CD8-positive, alpha-beta memory T cell (primary cell): Measurements from ENCODE around the gene PTPN14. TPM values are rescaled to one million over a fixed set of nuclear protein-coding genes. Genes with fewer than 3 reads are reported as not detected.
A peak's percentile ranks its signal among the peaks of the same experiment; 100 is the strongest.

ENCODE experiments used
- CTCF ChIA-PET: fragments of 350-600 bp; sonication (Branson Sonifier 250); formaldehyde crosslinking; loops from one replicate; lab custom pipeline; 2021; ENCODE audit warnings: antibody characterized with exemption; lab: Charles Lee
- POLR2A ChIA-PET: fragments of 350-600 bp; sonication (Branson Sonifier 250); formaldehyde crosslinking; loops from one replicate; lab custom pipeline; 2021; ENCODE audit warnings: antibody characterized with exemption; lab: Charles Lee
- DNase-seq, 5 donors: peaks; one replicate each; pipeline versions ENCODE4 v3.0.0 to v3.0.0-alpha.2; 2020 to 2022; ENCODE audit warnings: mixed read lengths in 1 of 5
- H3K27ac ChIP-seq: one replicate; pipeline ENCODE4 v1.7.0; 2013; ENCODE audit warnings: low read depth, mild to moderate bottlenecking, low read length, moderate library complexity
- H3K27me3 ChIP-seq: 2 replicates; pipeline ENCODE4 v1.7.0; 2013; ENCODE audit warnings: low read length, mild to moderate bottlenecking; ENCODE audit not compliant: insufficient read depth, poor library complexity, severe bottlenecking
- H3K36me3 ChIP-seq: 2 replicates; pipeline ENCODE4 v1.7.0; 2013; ENCODE audit warnings: mild to moderate bottlenecking, low read length, moderate library complexity; ENCODE audit not compliant: insufficient read depth
- H3K4me1 ChIP-seq: 2 replicates; pipeline ENCODE4 v1.7.0; 2013; ENCODE audit warnings: mild to moderate bottlenecking, low read length, moderate library complexity; ENCODE audit not compliant: insufficient read depth
- H3K4me3 ChIP-seq: 2 replicates; pipeline ENCODE4 v1.7.0; 2013; ENCODE audit warnings: mild to moderate bottlenecking, low read length
- H3K9me3 ChIP-seq: 2 replicates; pipeline ENCODE4 v1.7.0; 2013; ENCODE audit warnings: mild to moderate bottlenecking, low read length
- H3K27ac Mint-ChIP-seq, 8 donors: one replicate each; pipeline ENCODE4 v1.8.0; 2020 to 2021; ENCODE audit warnings: mixed read lengths in 8 of 8, mild to moderate bottlenecking in 6 of 8, inconsistent platforms in 3 of 8, moderate library complexity in 3 of 8
- H3K27me3 Mint-ChIP-seq, 2 donors: one replicate each; pipeline ENCODE4 v1.8.0; 2020 to 2021; ENCODE audit warnings: mixed read lengths in 2 of 2, mild to moderate bottlenecking in 1 of 2, moderate library complexity in 1 of 2
- H3K36me3 Mint-ChIP-seq, 3 donors: one replicate each; pipeline ENCODE4 v1.8.0; 2020 to 2021; ENCODE audit warnings: mixed read lengths in 3 of 3, inconsistent platforms in 1 of 3, mild to moderate bottlenecking in 1 of 3
- H3K4me1 Mint-ChIP-seq, 3 donors: one replicate each; pipeline ENCODE4 v1.8.0; 2020 to 2021; ENCODE audit warnings: mixed read lengths in 3 of 3, inconsistent platforms in 1 of 3, mild to moderate bottlenecking in 1 of 3
- H3K4me3 Mint-ChIP-seq, 7 donors: one replicate each; pipeline ENCODE4 v1.8.0; 2020 to 2021; ENCODE audit warnings: mixed read lengths in 7 of 7, mild to moderate bottlenecking in 6 of 7, moderate library complexity in 4 of 7, inconsistent platforms in 2 of 7
- H3K9me3 Mint-ChIP-seq, 5 donors: one replicate each; pipeline ENCODE4 v1.8.0; 2020 to 2022; ENCODE audit warnings: mixed read lengths in 5 of 5, mild to moderate bottlenecking in 3 of 5, moderate library complexity in 2 of 5, inconsistent platforms in 1 of 5
- polyA plus RNA-seq: library from polyadenylated mRNA; unstranded; fragments of 300-500 nt; fragmentation: Illumina TruSeq; gene quantifications from one replicate; pipeline ENCODE4 v1.2.3, GENCODE V29; 2021
- total RNA-seq, 2 experiments: library from RNA; stranded (reverse); gene quantifications; one replicate each; pipeline ENCODE4 v1.2.3, GENCODE V29; 2021

Gene PTPN14
- total and polyA plus RNA-seq, 3 experiments from 2014 or later: 0.70 to 0.91 (median 0.79) TPM

- H3K4me3 Mint-ChIP-seq: no peak overlapping the region
- POLR2A ChIA-PET: no interaction called here
- Histone ChIP-seq H3K4me3 (no peak overlapping the region), H3K27me3 (no peaks in the 10 kb centered on the region), H3K9me3 (no peaks in the 10 kb centered on the region), H3K4me1 (no peaks in the 10 kb centered on the region), H3K27ac (no peak overlapping the region), H3K36me3 (no peaks in the 10 kb centered on the region)
- no peaks in the 10 kb centered on the region for H3K36me3 Mint-ChIP-seq
- H3K27ac Mint-ChIP-seq: no peak overlapping the region
- no peak for DNase-seq
- CTCF ChIA-PET: interaction anchor here (1.0 kb wide), 1 partner anchor 10 kb away, joined by 4 read pairs; no protein-coding TSS in a partner anchor
- peaks cover 0 to 2% (median 0%) of the 10 kb centered on the region in 3 donors for H3K4me1 Mint-ChIP-seq
- H3K27me3 Mint-ChIP-seq: peaks cover 0 to 15% of the 10 kb centered on the region in 2 donors
- H3K9me3 Mint-ChIP-seq: no peaks in the 10 kb centered on the region
These were observed 135.0 kb downstream of the PTPN14 start for GRCh38 chr1:214416417-214416816.

- Histone ChIP-seq H3K27ac (no peak overlapping the region), H3K9me3 (no peaks in the 10 kb centered on the region), H3K36me3 (no peaks in the 10 kb centered on the region), H3K4me3 (no peak overlapping the region), H3K27me3 (no peaks in the 10 kb centered on the region), H3K4me1 (no peaks in the 10 kb centered on the region)
- CTCF ChIA-PET: no interaction called here
- Mint-ChIP-seq H3K9me3 (peaks cover 0 to 9% (median 0%) of the 10 kb centered on the region in 5 donors), H3K27me3 (peaks cover 0 to 22% of the 10 kb centered on the region in 2 donors), H3K27ac (peak overlapping the region in 1 of 8 donors; percentile 5), H3K36me3 (no peaks in the 10 kb centered on the region), H3K4me3 (no peak overlapping the region), H3K4me1 (peaks cover 0 to 2% (median 0%) of the 10 kb centered on the region in 3 donors)
- no peak for DNase-seq
- POLR2A ChIA-PET: no interaction called here
These were observed 136.3 kb downstream of the PTPN14 start for GRCh38 chr1:214415131-214415530.

GRCh38 chr1:214414691-214415090 lies 136.7 kb downstream of the PTPN14 start:
- Histone ChIP-seq H3K4me3 (no peak overlapping the region), H3K9me3 (no peaks in the 10 kb centered on the region), H3K4me1 (no peaks in the 10 kb centered on the region), H3K36me3 (no peaks in the 10 kb centered on the region), H3K27ac (no peak overlapping the region), H3K27me3 (no peaks in the 10 kb centered on the region)
- CTCF ChIA-PET: no interaction called here
- H3K4me1 Mint-ChIP-seq: peaks cover 0 to 2% (median 0%) of the 10 kb centered on the region in 3 donors
- POLR2A ChIA-PET: no interaction called here
- H3K4me3 Mint-ChIP-seq: no peak overlapping the region
- DNase-seq: no peak
- no peaks in the 10 kb centered on the region for H3K36me3 Mint-ChIP-seq
- no peak overlapping the region for H3K27ac Mint-ChIP-seq
- H3K9me3 Mint-ChIP-seq: peaks cover 0 to 9% (median 0%) of the 10 kb centered on the region in 5 donors
- peaks cover 0 to 22% of the 10 kb centered on the region in 2 donors for H3K27me3 Mint-ChIP-seq

- Histone ChIP-seq H3K4me3 (no peak overlapping the region), H3K4me1 (no peaks in the 10 kb centered on the region), H3K27me3 (no peaks in the 10 kb centered on the region), H3K9me3 (no peaks in the 10 kb centered on the region), H3K36me3 (no peaks in the 10 kb centered on the region), H3K27ac (no peak overlapping the region)
- Mint-ChIP-seq H3K9me3 (peaks cover 0 to 9% (median 0%) of the 10 kb centered on the region in 5 donors), H3K4me3 (no peak overlapping the region), H3K27ac (no peak overlapping the region), H3K4me1 (no peaks in the 10 kb centered on the region), H3K27me3 (peaks cover 0 to 22% of the 10 kb centered on the region in 2 donors), H3K36me3 (no peaks in the 10 kb centered on the region)
- DNase-seq: no peak
- POLR2A ChIA-PET: no interaction called here
- CTCF ChIA-PET: no interaction called here
These were observed 138.1 kb downstream of the PTPN14 start for GRCh38 chr1:214413315-214413714.

GRCh38 chr1:214404571-214405213 lies 146.7 kb downstream of the PTPN14 start:
- H3K4me3 Mint-ChIP-seq: no peak overlapping the region
- no peak overlapping the region for H3K27ac ChIP-seq
- POLR2A ChIA-PET: no interaction called here
- no peaks in the 10 kb centered on the region for H3K4me1 Mint-ChIP-seq
- peaks cover 0 to 9% of the 10 kb centered on the region in 2 donors for H3K27me3 Mint-ChIP-seq
- no peaks in the 10 kb centered on the region for H3K9me3 ChIP-seq
- H3K9me3 Mint-ChIP-seq: no peaks in the 10 kb centered on the region
- no peak overlapping the region for H3K27ac Mint-ChIP-seq
- DNase-seq: no peak
- no peaks in the 10 kb centered on the region for H3K36me3 ChIP-seq
- CTCF ChIA-PET: no interaction called here
- no peaks in the 10 kb centered on the region for H3K36me3 Mint-ChIP-seq
- no peak overlapping the region for H3K4me3 ChIP-seq
- H3K4me1 ChIP-seq: no peaks in the 10 kb centered on the region
- no peaks in the 10 kb centered on the region for H3K27me3 ChIP-seq

- no peaks in the 10 kb centered on the region for H3K4me1 Mint-ChIP-seq
- no peak for DNase-seq
- ChIA-PET POLR2A (no interaction called here), CTCF (interaction anchor here (1.1 kb wide), 1 partner anchor 17 kb away, joined by 3 read pairs; no protein-coding TSS in a partner anchor)
- no peaks in the 10 kb centered on the region for H3K9me3 Mint-ChIP-seq
- H3K36me3 Mint-ChIP-seq: no peaks in the 10 kb centered on the region
- Histone ChIP-seq H3K27ac (no peak overlapping the region), H3K27me3 (no peaks in the 10 kb centered on the region), H3K4me3 (no peak overlapping the region), H3K9me3 (no peaks in the 10 kb centered on the region), H3K4me1 (no peaks in the 10 kb centered on the region), H3K36me3 (no peaks in the 10 kb centered on the region)
- no peak overlapping the region for H3K4me3 Mint-ChIP-seq
- no peak overlapping the region for H3K27ac Mint-ChIP-seq
- H3K27me3 Mint-ChIP-seq: peaks cover 0 to 13% of the 10 kb centered on the region in 2 donors
These were observed 147.2 kb downstream of the PTPN14 start for GRCh38 chr1:214404154-214404553.

GRCh38 chr1:214403431-214403830 lies 148.0 kb downstream of the PTPN14 start:
- no peaks in the 10 kb centered on the region for H3K27me3 ChIP-seq
- no peak for DNase-seq
- Mint-ChIP-seq H3K36me3 (no peaks in the 10 kb centered on the region), H3K27me3 (peaks cover 0 to 13% of the 10 kb centered on the region in 2 donors), H3K4me3 (no peak overlapping the region), H3K27ac (no peak overlapping the region), H3K9me3 (no peaks in the 10 kb centered on the region), H3K4me1 (peaks cover 0 to 2% (median 0%) of the 10 kb centered on the region in 3 donors)
- CTCF ChIA-PET: interaction anchor here (0.9 to 1.1 kb wide), 2 partner anchors 14 to 18 kb away, joined by 3 read pairs; no protein-coding TSS in a partner anchor
- H3K36me3 ChIP-seq: no peaks in the 10 kb centered on the region
- H3K4me1 ChIP-seq: no peaks in the 10 kb centered on the region
- no peaks in the 10 kb centered on the region for H3K9me3 ChIP-seq
- no peak overlapping the region for H3K27ac ChIP-seq
- H3K4me3 ChIP-seq: no peak overlapping the region
- POLR2A ChIA-PET: no interaction called here

GRCh38 chr1:214402613-214403083 lies 148.8 kb downstream of the PTPN14 start:
- ChIA-PET CTCF (no interaction called here), POLR2A (no interaction called here)
- H3K4me1 Mint-ChIP-seq: peaks cover 0 to 2% (median 0%) of the 10 kb centered on the region in 3 donors
- Histone ChIP-seq H3K27ac (no peak overlapping the region), H3K36me3 (no peaks in the 10 kb centered on the region), H3K4me1 (no peaks in the 10 kb centered on the region), H3K4me3 (no peak overlapping the region), H3K27me3 (no peaks in the 10 kb centered on the region), H3K9me3 (no peaks in the 10 kb centered on the region)
- H3K36me3 Mint-ChIP-seq: no peaks in the 10 kb centered on the region
- DNase-seq: no peak
- no peak overlapping the region for H3K4me3 Mint-ChIP-seq
- peaks cover 4 to 13% of the 10 kb centered on the region in 2 donors for H3K27me3 Mint-ChIP-seq
- no peaks in the 10 kb centered on the region for H3K9me3 Mint-ChIP-seq
- H3K27ac Mint-ChIP-seq: no peak overlapping the region
